ENCODE data around the gene GRM1. TPM values are rescaled to one million over a fixed set of nuclear protein-coding genes. Genes with fewer than 3 reads are reported as not detected.

Gene GRM1
- total and polyA plus RNA-seq, 2 donors (not counting 3 experiments of a cell fraction or from before 2014, with no cell fraction given), result 0.07 TPM; not detected in 1

DNA sequence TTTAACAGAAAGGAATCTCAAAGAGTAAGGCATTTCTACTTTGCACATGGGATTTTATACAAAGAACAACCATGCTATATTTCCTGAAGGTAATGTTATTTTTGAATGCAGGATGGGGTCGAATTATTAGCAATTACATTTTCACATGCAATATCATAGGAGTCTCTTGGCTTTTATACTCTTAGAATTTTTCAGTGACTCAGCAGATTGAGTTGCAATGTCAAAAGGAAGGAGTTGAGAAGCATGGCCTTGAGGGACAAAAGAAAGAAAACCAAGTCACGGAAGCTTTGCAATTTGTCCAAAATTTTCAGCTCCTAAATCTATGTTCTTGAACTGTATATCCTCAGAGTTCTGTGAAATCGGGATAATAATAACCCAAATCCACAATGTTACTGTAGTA lies 181.1 kb downstream of the GRM1 start:
- FAIRE-seq, result no peak
- H2AFZ ChIP-seq (ENCODE audit: low read depth, low read length), result no peak overlapping the region
- no peaks in the 10 kb centered on the region for H4K20me1 ChIP-seq (replicated peaks; ENCODE audit: control insufficient read depth, extremely low read depth, insufficient read depth, low read length)
- no peaks in the 10 kb centered on the region for H3K4me1 ChIP-seq (ENCODE audit: control insufficient read depth, extremely low read depth, insufficient read depth, low read length)
- DNase-seq (ENCODE audit: low read depth, low spot score), result no peak
- H3K36me3 ChIP-seq (ENCODE audit: control insufficient read depth in 2 of 2, extremely low read depth in 1 of 2, insufficient read depth in 2 of 2, low read length in 2 of 2), result no peaks in the 10 kb centered on the region
- H3K9ac ChIP-seq (replicated peaks; ENCODE audit: extremely low read depth, insufficient read depth, low read length), result no peak overlapping the region
- ChIA-PET POLR2A (no interaction called here), CTCF (no interaction called here)
- H3K27me3 ChIP-seq (ENCODE audit: control insufficient read depth in 2 of 2, insufficient read depth in 2 of 2, low read length in 2 of 2), result no peaks in the 10 kb centered on the region
- H3K4me3 ChIP-seq (replicated peaks in 1 of 3; ENCODE audit: insufficient read depth in 1 of 3, low read depth in 1 of 3, low read length in 3 of 3), result no peak overlapping the region
- dilution Hi-C loops (cut with MboI; ENCODE audit: extremely low pct_ligation_motif_present, low sequenced_read_pairs) (no loop called here), intact Hi-C loops (cut with micrococcal nuclease) (no loop called here)
- no peaks in the 10 kb centered on the region for H3K9me1 ChIP-seq (replicated peaks; ENCODE audit: control insufficient read depth, extremely low read depth, insufficient read depth, low read length)
- BruUV-seq (replicated peaks), result no TSS peak
- H3K9me3 ChIP-seq (replicated peaks; ENCODE audit: control insufficient read depth, insufficient read depth, low read length), result no peaks in the 10 kb centered on the region
- TF ChIP-seq EZH2 (IDR thresholded peaks at IDR 0.05; ENCODE audit: borderline replicate concordance, low read depth, low read length, severe bottlenecking) (no peak), GATA2 (IDR thresholded peaks at IDR 0.05; ENCODE audit: insufficient read depth, insufficient read length, low read depth, low read length) (no peak), JUN (IDR thresholded peaks at IDR 0.05; ENCODE audit: borderline replicate concordance, insufficient read depth, insufficient read length, low read depth) (no peak)
- TF ChIP-seq, protein P1, sequence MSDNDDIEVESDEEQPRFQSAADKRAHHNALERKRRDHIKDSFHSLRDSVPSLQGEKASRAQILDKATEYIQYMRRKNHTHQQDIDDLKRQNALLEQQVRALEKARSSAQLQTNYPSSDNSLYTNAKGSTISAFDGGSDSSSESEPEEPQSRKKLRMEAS (IDR thresholded peaks at IDR 0.05; ENCODE audit: insufficient read depth, insufficient read length), result no peak
- TF ChIP-seq, protein P2, sequence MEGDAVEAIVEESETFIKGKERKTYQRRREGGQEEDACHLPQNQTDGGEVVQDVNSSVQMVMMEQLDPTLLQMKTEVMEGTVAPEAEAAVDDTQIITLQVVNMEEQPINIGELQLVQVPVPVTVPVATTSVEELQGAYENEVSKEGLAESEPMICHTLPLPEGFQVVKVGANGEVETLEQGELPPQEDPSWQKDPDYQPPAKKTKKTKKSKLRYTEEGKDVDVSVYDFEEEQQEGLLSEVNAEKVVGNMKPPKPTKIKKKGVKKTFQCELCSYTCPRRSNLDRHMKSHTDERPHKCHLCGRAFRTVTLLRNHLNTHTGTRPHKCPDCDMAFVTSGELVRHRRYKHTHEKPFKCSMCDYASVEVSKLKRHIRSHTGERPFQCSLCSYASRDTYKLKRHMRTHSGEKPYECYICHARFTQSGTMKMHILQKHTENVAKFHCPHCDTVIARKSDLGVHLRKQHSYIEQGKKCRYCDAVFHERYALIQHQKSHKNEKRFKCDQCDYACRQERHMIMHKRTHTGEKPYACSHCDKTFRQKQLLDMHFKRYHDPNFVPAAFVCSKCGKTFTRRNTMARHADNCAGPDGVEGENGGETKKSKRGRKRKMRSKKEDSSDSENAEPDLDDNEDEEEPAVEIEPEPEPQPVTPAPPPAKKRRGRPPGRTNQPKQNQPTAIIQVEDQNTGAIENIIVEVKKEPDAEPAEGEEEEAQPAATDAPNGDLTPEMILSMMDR (IDR thresholded peaks at IDR 0.05; ENCODE audit: extremely low read depth in 1 of 2, insufficient read depth in 1 of 2, low read depth in 1 of 2, low read length in 2 of 2), result no peak
- no peak overlapping the region for H3K27ac ChIP-seq (ENCODE audit: insufficient read depth, low read depth, low read length)
- no peak overlapping the region for H3K4me2 ChIP-seq (ENCODE audit: insufficient read depth, low read length)
- H3K79me2 ChIP-seq (ENCODE audit: control insufficient read depth, insufficient read depth, low read length), result no peaks in the 10 kb centered on the region

Measured in endothelial cell of umbilical vein (primary cell).